Stomach (tissue), 9 donors: ENCODE data around the gene OR10AD1. TPM values are rescaled to one million over a fixed set of nuclear protein-coding genes. Genes with fewer than 3 reads are reported as not detected.
"Not testable (repeated sequence)": the region's sequence is repeated elsewhere in the genome, so short reads cannot be mapped to it uniquely, and the experiment has no call there.

ENCODE experiments used
- DNase-seq, 2 donors: peaks; one replicate each; pipeline versions ENCODE4 v3.0.0 to v3.0.0-alpha.2; 2013 to 2019
- H3K27ac ChIP-seq, 5 donors: fragments of 200-600 bp in 4 of 5; sonication (generic) in 4 of 5; one replicate each; pipeline ENCODE4 v1.5.1; 2013 to 2019; ENCODE audit warnings: mild to moderate bottlenecking in 1 of 5, moderate library complexity in 1 of 5
- H3K27me3 ChIP-seq, 3 donors: fragments of 200-600 bp; sonication (generic); one replicate each; pipeline ENCODE4 v1.5.1; 2017 to 2019; ENCODE audit warnings: mixed run types in 1 of 3
- H3K36me3 ChIP-seq, 4 donors: fragments of 200-600 bp; sonication (generic); 1 replicate in 3 of 4; 2 replicates in 1 of 4; pipeline ENCODE4 v1.5.1; 2016 to 2019
- H3K4me1 ChIP-seq, 4 donors: fragments of 200-600 bp; sonication (generic); one replicate each; pipeline ENCODE4 v1.5.1; 2016 to 2019
- H3K4me3 ChIP-seq, 4 donors: fragments of 200-600 bp; sonication (generic) in 3 of 4; one replicate each; pipeline ENCODE4 v1.5.1; 2016 to 2019; ENCODE audit warnings: mild to moderate bottlenecking in 1 of 4
- H3K9me3 ChIP-seq, 4 donors: fragments of 200-600 bp; sonication (generic); one replicate each; pipeline ENCODE4 v1.5.1; 2016 to 2019
- CTCF ChIP-seq, 7 experiments: fragments of 450-650 bp in 4 of 7; fragments of 200-600 bp in 3 of 7; sonication (generic) in 3 of 7; IDR thresholded peaks; one replicate each; pipeline ENCODE4 v1.5.1; 2016 to 2019; ENCODE audit warnings: antibody characterized with exemption in 7 of 7, control low read depth in 2 of 7, mild to moderate bottlenecking in 1 of 7
- EP300 ChIP-seq: sonication (generic); formaldehyde crosslinking; IDR thresholded peaks from one replicate; pipeline ENCODE4 v1.6.1; 2017; ENCODE audit warnings: antibody characterized with exemption
- POLR2A ChIP-seq, 4 donors: fragments of 450-650 bp; IDR thresholded peaks; one replicate each; pipeline ENCODE4 v1.6.1; 2016; ENCODE audit warnings: antibody characterized with exemption in 4 of 4, control low read depth in 2 of 4, mild to moderate bottlenecking in 1 of 4, moderate library complexity in 1 of 4
- POLR2AphosphoS5 ChIP-seq, 3 donors: sonication (generic); formaldehyde crosslinking; IDR thresholded peaks; one replicate each; pipeline ENCODE4 v1.6.1; 2016; ENCODE audit warnings: antibody characterized with exemption in 3 of 3
- WGBS, 5 donors: extraction: QIAGEN DNeasy Blood & Tissue Kit in 3 of 5; methylation state at CpG; one replicate each; pipeline versions ENCODE4 v1.1.5 to v1.1.7; 2013 to 2018; 5-methylcytosine and 5-hydroxymethylcytosine counted together
- intact Hi-C: fragments of 100-400 bp; cut with DNase I; formaldehyde crosslinking; loops from one replicate; pipeline ENCODE4 v1.15.1; 2023; ENCODE audit warnings: low total_unique reads
- polyA plus RNA-seq, 3 donors: library from polyadenylated mRNA; stranded (reverse); fragments of 200-250 nt; gene quantifications; one replicate each; pipeline ENCODE4 v1.2.3, GENCODE V29; 2013
- total RNA-seq, 5 donors: library from RNA; depleted of rRNA; stranded (reverse); fragments of >200 nt; gene quantifications; one replicate each; pipeline versions ENCODE4 v1.1.0 to v1.2.3, GENCODE V29; 2014 to 2016
- donor health status: healthy with polysubstance abuse.
- donor health status: Bipolar disorder and iron deficiency.
- donor health status: healthy.

The OR10AD1 gene
- total and polyA plus RNA-seq, 8 donors, result not detected

- Histone ChIP-seq H3K4me3 (no peak overlapping the region), H3K27ac (no peak overlapping the region), H3K36me3 (no peaks in the 10 kb centered on the region), H3K27me3 (peaks cover 0 to 3% (median 0%) of the 10 kb centered on the region in 3 donors), H3K4me1 (no peaks in the 10 kb centered on the region), H3K9me3 (peaks cover 0 to 7% (median 0%) of the 10 kb centered on the region in 4 donors)
- DNase-seq, result no peak
- WGBS, 5 donors, result 7 to 32% (median 20%) methylated on average over 2 of the region's 2 CpGs
- TF ChIP-seq POLR2A (IDR thresholded peaks at IDR 0.05) (no peak), CTCF (IDR thresholded peaks at IDR 0.05) (no peak), EP300 (no peak), POLR2AphosphoS5 (IDR thresholded peaks at IDR 0.05) (no peak)
- intact Hi-C loops, result no loop called here
These were observed 18.6 kb upstream of the OR10AD1 start for GRCh38 chr12:48221645-48222044.

GRCh38 chr12:48220701-48221100 lies 17.6 kb upstream of the OR10AD1 start:
- H3K36me3 ChIP-seq, result no peaks in the 10 kb centered on the region
- WGBS, 5 donors, result 85 to 95% (median 91%) methylated on average over 1 of the region's 1 CpG

GRCh38 chr12:48219631-48220030 lies 16.5 kb upstream of the OR10AD1 start:
- Histone ChIP-seq H3K27me3 (peaks cover 0 to 4% (median 3%) of the 10 kb centered on the region in 3 donors), H3K36me3 (no peaks in the 10 kb centered on the region), H3K4me1 (peaks cover 0 to 5% (median 0%) of the 10 kb centered on the region in 4 donors), H3K4me3 (no peak overlapping the region), H3K27ac (no peak overlapping the region), H3K9me3 (peaks cover 0 to 5% (median 0%) of the 10 kb centered on the region in 4 donors)
- no peak for TF ChIP-seq POLR2A (IDR thresholded peaks at IDR 0.05)
- no peak for TF ChIP-seq CTCF (IDR thresholded peaks at IDR 0.05)
- no peak for TF ChIP-seq POLR2AphosphoS5 (IDR thresholded peaks at IDR 0.05)
- TF ChIP-seq EP300, result no peak
- no peak for DNase-seq
- intact Hi-C loops, result no loop called here
- WGBS, 5 donors, result 86 to 94% (median 93%) methylated on average over 1 of the region's 1 CpG

More at GRCh38 chr12:48220701-48221100, 17.6 kb upstream of the OR10AD1 start:
- Histone ChIP-seq H3K9me3 (peaks cover 0 to 7% (median 0%) of the 10 kb centered on the region in 4 donors), H3K27me3 (peaks cover 0 to 4% (median 3%) of the 10 kb centered on the region in 3 donors), H3K4me1 (peaks cover 0 to 5% (median 0%) of the 10 kb centered on the region in 4 donors), H3K4me3 (no peak overlapping the region), H3K27ac (no peak overlapping the region)
- intact Hi-C loops, result no loop called here
- no peak for TF ChIP-seq CTCF (IDR thresholded peaks at IDR 0.05)
- no peak for TF ChIP-seq POLR2A (IDR thresholded peaks at IDR 0.05)
- no peak for TF ChIP-seq POLR2AphosphoS5 (IDR thresholded peaks at IDR 0.05)
- no peak for TF ChIP-seq EP300
- no peak for DNase-seq

GRCh38 chr12:48216785-48217184 lies 13.7 kb upstream of the OR10AD1 start:
- no peaks in the 10 kb centered on the region for H3K36me3 ChIP-seq
- intact Hi-C loops, result no loop called here
- H3K9me3 ChIP-seq, result no peaks in the 10 kb centered on the region
- H3K27ac ChIP-seq, result no peak overlapping the region
- peaks cover 0 to 4% (median 0%) of the 10 kb centered on the region in 3 donors for H3K27me3 ChIP-seq
- H3K4me3 ChIP-seq, result no peak overlapping the region
- no peak for DNase-seq
- H3K4me1 ChIP-seq, result peaks cover 0 to 5% (median 0%) of the 10 kb centered on the region in 4 donors
- no peak for TF ChIP-seq CTCF (IDR thresholded peaks at IDR 0.05)
- TF ChIP-seq EP300, result no peak
- TF ChIP-seq POLR2A (IDR thresholded peaks at IDR 0.05), result no peak
- no peak for TF ChIP-seq POLR2AphosphoS5 (IDR thresholded peaks at IDR 0.05)

- H3K27ac ChIP-seq, DNase-seq, H3K27me3 ChIP-seq, H3K4me3 ChIP-seq, H3K4me1 ChIP-seq, intact Hi-C loops: not testable (repeated sequence)
- H3K9me3 ChIP-seq, result peaks cover 22 to 45% (median 40%) of the 10 kb centered on the region in 4 donors
- peaks cover 0 to 14% (median 4%) of the 10 kb centered on the region in 4 donors for H3K36me3 ChIP-seq
- WGBS, 5 donors, result 89 to 100% (median 96%) methylated on average over 1 of the region's 2 CpGs
These were observed 6.4 kb upstream of the OR10AD1 start for GRCh38 chr12:48209495-48209894.
